ENCODE measurements around the gene SLC1A7. TPM values are rescaled to one million over a fixed set of nuclear protein-coding genes. Genes with fewer than 3 reads are reported as not detected.

The SLC1A7 gene
- total and polyA plus RNA-seq, 2 experiments from 2014 or later = not detected

- H3K27me3 ChIP-seq = no peaks in the 10 kb centered on the region
- no peak for DNase-seq (ENCODE audit: low read depth in 1 of 2, low spot score in 1 of 2)
- TF ChIP-seq CTCF (IDR thresholded peaks at IDR 0.05; ENCODE audit: low read depth, low read length) = no peak
- no peaks in the 10 kb centered on the region for H3K9me3 ChIP-seq (ENCODE audit: low read depth)
- H3K4me1 ChIP-seq (ENCODE audit: low read depth) = no peaks in the 10 kb centered on the region
- H3K27ac ChIP-seq = no peak overlapping the region
- no peaks in the 10 kb centered on the region for H3K36me3 ChIP-seq
- no peak overlapping the region for H3K4me3 ChIP-seq
These were observed 71.1 kb downstream of the SLC1A7 start for GRCh38 chr1:53071167-53071865.

GRCh38 chr1:53070621-53071020 lies 71.8 kb downstream of the SLC1A7 start:
- TF ChIP-seq CTCF (IDR thresholded peaks at IDR 0.05; ENCODE audit: low read depth, low read length) = no peak
- no peak for DNase-seq (ENCODE audit: low read depth in 1 of 2, low spot score in 1 of 2)
- H3K4me1 ChIP-seq (ENCODE audit: low read depth) = no peaks in the 10 kb centered on the region

GRCh38 chr1:53069663-53070327 lies 72.6 kb downstream of the SLC1A7 start:
- no peak for DNase-seq (ENCODE audit: low read depth in 1 of 2, low spot score in 1 of 2)
- Histone ChIP-seq H3K4me1 (ENCODE audit: low read depth) (no peaks in the 10 kb centered on the region), H3K4me3 (no peak overlapping the region), H3K27ac (no peak overlapping the region), H3K27me3 (peaks cover 2% of the 10 kb centered on the region), H3K36me3 (no peaks in the 10 kb centered on the region), H3K9me3 (ENCODE audit: low read depth) (no peaks in the 10 kb centered on the region)
- TF ChIP-seq CTCF (IDR thresholded peaks at IDR 0.05; ENCODE audit: low read depth, low read length) = no peak

More at GRCh38 chr1:53070621-53071020, 71.8 kb downstream of the SLC1A7 start:
- Histone ChIP-seq H3K27ac (no peak overlapping the region), H3K9me3 (ENCODE audit: low read depth) (no peaks in the 10 kb centered on the region), H3K36me3 (no peaks in the 10 kb centered on the region), H3K27me3 (no peaks in the 10 kb centered on the region), H3K4me3 (no peak overlapping the region)

GRCh38 chr1:53069265-53069662 lies 73.2 kb downstream of the SLC1A7 start:
- Histone ChIP-seq H3K27me3 (peaks cover 7% of the 10 kb centered on the region), H3K4me1 (ENCODE audit: low read depth) (no peaks in the 10 kb centered on the region), H3K27ac (no peak overlapping the region), H3K36me3 (no peaks in the 10 kb centered on the region), H3K4me3 (no peak overlapping the region), H3K9me3 (ENCODE audit: low read depth) (no peaks in the 10 kb centered on the region)
- TF ChIP-seq CTCF (IDR thresholded peaks at IDR 0.05; ENCODE audit: low read depth, low read length) = no peak
- no peak for DNase-seq (ENCODE audit: low read depth in 1 of 2, low spot score in 1 of 2)

- H3K36me3 ChIP-seq = no peaks in the 10 kb centered on the region
- no peak overlapping the region for H3K4me3 ChIP-seq
- no peaks in the 10 kb centered on the region for H3K9me3 ChIP-seq (ENCODE audit: low read depth)
- TF ChIP-seq CTCF (IDR thresholded peaks at IDR 0.05; ENCODE audit: low read depth, low read length) = no peak
- no peak overlapping the region for H3K27ac ChIP-seq
- H3K27me3 ChIP-seq = peaks cover 15% of the 10 kb centered on the region
- no peak for DNase-seq (ENCODE audit: low read depth in 1 of 2, low spot score in 1 of 2)
- H3K4me1 ChIP-seq (ENCODE audit: low read depth) = no peaks in the 10 kb centered on the region
These were observed 73.9 kb downstream of the SLC1A7 start for GRCh38 chr1:53068314-53069099.

All from cardiac muscle cell (in vitro differentiated cells and primary cell).